HG02981 (cell line): ENCODE measurements around the gene MYO1E.
A peak's percentile ranks its signal among the peaks of the same experiment; 100 is the strongest.

Experiments used
- ATAC-seq: cut with Tn5 transposase; IDR thresholded peaks from one replicate; pipeline ENCODE4 v1.9.1; 2021; ENCODE audit warnings: mild to moderate bottlenecking, moderate library complexity; ENCODE audit not compliant: unreplicated experiment

Gene MYO1E

DNA sequence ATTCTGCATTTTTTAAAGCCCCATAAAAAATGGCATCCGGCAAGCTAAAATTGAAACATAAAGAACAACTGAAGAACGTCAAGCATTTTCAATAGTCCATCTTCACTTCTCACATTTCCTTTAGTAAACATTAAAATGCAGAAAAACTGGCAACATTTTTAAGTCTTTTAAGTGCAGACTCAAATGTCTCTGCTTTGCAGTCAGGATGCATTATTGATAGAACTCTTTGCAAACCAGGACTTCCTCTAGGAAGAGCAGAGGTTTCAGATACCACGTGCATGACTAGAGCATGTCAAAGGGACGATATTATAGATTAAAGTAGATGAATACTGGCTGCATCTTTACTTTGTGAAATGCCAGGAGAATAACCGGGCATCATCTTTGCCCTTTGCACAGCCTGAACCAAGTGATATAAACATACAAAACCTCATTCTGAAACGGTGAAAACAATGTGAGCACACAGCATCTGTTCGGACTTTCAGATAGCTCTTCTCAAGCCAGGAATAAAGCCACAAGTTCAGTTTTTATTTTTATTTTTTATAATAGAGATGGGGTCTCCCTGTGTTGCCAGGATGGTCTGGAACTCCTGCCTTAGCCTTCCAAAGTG lies 101.0 kb downstream of the MYO1E start:
- no peak for ATAC-seq

- no peak for ATAC-seq
Observed at GRCh38 chr15:59268852-59269407, 103.7 kb downstream of the MYO1E start.

- no peak for ATAC-seq
Observed at GRCh38 chr15:59268168-59268851, 104.4 kb downstream of the MYO1E start.

DNA sequence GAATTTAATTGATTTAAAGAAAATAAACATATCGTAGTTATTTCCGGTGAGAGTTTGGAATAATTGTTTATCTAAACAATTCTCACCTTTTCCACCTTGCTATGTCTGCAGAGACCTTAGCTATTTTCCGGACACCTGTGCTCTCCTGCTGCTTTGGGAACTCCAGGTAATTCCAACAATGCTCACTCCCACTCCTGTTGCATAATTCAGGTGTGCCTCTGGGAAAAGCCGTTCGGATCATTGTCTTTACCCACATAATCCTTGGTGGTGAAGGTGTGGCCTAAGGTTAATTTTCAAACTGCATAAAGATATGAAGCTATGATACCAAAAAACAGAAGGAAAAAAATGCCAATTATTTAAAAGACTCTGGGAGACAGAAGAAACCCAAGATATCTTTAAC lies 106.6 kb downstream of the MYO1E start:
- no peak for ATAC-seq

DNA sequence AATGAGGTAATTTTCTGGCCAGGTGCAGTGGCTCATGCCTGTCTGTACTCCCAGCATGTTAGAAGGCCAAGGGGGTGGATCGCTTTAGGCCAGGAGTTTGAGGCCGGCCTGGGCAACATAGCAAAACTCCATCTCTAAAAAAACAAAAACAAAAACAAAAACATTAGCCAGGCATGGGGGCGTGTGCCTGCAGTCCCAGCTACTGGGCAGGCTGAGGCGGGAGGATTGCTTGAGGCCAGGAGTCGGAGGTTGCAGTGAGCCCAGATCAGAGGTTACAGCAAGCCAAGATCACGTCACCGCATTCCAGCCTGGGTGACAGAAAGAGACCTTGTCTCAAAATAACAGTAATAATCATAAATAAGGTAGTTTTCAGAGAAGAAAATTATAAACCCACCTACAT lies 110.4 kb downstream of the MYO1E start:
- no peak for ATAC-seq

- ATAC-seq, result no peak
Observed at GRCh38 chr15:59260090-59260489, 112.6 kb downstream of the MYO1E start.

- ATAC-seq, result no peak
Observed at GRCh38 chr15:59259137-59259943, 113.3 kb downstream of the MYO1E start.

- ATAC-seq, result no peak
Observed at GRCh38 chr15:59258317-59258716, 114.4 kb downstream of the MYO1E start.

- no peak for ATAC-seq
Observed at GRCh38 chr15:59257140-59257539, 115.5 kb downstream of the MYO1E start.

- no peak for ATAC-seq
Observed at GRCh38 chr15:59256482-59256881, 116.2 kb downstream of the MYO1E start.

DNA sequence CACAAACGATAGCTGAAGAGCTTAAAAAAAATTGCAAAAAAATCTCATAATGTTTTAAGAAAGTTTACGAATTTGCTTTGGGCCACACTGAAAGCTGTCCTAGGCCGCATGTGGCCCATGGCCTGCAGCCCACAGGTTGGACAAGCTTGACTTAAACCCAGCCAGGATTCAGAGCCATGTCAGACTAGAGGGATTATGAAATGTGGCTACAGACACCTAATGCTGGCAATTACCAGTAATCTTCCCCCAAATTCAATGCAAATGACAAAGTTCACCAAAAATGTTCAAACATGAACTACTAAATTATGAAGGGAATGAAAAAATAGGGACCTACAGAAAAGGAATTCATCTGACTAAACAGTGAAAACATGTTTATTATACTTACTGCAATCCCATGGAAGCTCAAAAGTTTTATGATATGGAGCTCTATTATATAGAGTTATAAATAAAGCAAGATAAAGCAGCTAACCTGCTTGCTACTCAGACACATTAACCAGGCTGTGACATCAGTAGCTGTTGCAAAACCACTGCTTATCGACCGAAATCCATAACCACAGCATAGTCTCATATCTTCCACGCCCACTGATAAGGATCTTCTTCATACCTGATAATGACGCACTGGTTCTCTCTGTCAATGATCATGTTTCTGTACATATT lies 116.9 kb downstream of the MYO1E start:
- ATAC-seq, result peak; percentile 58

DNA sequence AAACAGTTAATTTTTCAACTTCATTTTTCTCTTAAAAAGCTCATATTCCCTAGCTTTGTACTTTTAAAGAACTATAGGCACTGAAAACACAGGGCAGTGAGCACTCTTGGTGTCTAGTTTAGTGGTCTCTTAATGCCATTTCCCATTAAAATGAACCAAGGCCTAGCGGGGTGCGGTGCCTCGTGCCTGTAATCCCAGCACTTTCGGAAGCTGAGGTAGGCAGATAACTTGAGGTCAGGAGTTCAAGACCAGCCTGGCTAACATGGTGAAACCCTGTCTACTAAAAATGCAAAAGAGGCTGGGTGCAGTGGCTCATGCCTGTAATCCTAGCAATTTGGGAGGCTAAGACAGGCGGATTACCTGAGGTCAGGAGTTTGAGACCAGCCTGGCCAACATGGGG lies 120.5 kb downstream of the MYO1E start:
- ATAC-seq, result no peak

DNA sequence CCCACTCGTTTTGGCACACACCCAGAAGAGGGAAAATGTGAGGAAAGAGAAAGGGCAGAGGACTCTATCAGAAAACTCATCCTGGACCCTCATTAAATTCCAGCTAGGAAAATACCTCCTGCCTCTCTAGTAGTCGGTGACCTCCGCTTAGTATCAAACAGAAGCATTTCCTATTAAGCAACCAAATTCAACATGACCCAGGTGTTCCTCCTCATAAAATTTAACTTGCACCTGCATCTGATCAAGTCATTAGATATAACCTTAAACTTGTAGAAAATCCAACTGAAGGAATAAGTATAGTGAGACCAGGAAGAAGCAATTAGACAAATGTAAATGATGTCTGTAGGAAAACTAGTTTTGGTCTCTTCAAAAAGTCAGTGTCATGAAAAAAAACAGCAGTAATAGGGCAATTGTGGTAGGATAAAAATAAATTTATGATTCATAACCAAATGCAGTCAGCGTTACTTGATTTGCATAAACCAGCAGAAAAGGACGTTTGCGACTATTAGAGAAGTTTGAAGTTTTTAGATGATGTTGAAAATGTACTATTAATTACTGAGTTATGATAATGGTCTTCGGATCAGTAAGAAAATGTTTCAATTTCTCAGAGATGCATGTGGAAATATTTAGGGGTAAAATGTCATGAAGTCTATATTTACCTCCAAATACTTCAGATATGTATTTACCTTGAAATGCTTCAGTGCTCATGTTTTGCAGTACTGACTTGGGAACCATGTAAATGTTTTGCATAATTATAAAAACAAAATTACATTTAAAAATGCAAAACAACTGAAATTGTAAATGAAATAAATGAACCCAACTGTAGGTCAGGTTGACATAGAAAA lies 121.4 kb downstream of the MYO1E start:
- peak; percentile 41 for ATAC-seq

DNA sequence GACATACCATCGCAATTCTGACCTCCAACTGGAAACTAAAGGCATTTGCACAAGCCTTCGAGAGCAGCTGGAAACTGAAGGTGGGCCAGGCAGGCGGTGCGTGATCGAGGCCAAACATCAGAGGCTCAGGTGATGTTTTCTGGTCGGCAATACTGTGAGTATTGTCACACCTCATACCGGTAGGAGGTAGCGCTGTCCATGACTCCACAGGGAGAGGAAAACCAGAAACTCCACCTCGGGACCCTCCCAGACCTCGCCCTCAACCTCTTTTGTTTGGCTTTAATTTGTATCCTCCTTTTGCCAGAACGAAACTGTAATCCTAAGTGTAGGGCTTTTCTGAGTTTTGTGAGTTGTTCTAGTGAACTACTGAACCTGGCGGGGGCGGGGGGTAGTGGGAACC lies 122.4 kb downstream of the MYO1E start:
- ATAC-seq, result no peak

GRCh38 chr15:59249816-59250215 lies 122.9 kb downstream of the MYO1E start:
- ATAC-seq, result no peak

GRCh38 chr15:59247364-59247763 lies 125.3 kb downstream of the MYO1E start:
- peak; percentile 45 for ATAC-seq

GRCh38 chr15:59245559-59245958 lies 127.1 kb downstream of the MYO1E start:
- ATAC-seq, result no peak

DNA sequence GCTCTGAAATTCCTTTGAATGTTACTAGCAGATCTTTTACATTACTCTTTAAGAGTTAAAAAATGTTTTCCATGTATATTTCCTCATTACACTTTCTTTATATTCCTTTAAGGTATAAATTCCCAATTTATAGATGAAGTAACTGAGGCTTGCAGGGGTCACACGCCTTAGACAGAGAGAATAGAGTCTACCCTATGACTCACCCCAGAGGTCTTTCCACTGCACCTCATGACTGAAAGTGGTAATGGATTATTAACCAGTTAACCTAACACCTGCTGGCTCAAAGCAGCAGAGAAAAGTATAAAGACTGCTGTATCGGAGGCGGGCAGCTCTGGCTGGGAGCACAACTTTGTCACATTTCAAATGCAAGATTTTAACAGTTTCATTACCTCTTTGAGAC lies 128.3 kb downstream of the MYO1E start:
- ATAC-seq, result peak; percentile 90

- ATAC-seq, result no peak
Observed at GRCh38 chr15:59243622-59244021, 129.0 kb downstream of the MYO1E start.

DNA sequence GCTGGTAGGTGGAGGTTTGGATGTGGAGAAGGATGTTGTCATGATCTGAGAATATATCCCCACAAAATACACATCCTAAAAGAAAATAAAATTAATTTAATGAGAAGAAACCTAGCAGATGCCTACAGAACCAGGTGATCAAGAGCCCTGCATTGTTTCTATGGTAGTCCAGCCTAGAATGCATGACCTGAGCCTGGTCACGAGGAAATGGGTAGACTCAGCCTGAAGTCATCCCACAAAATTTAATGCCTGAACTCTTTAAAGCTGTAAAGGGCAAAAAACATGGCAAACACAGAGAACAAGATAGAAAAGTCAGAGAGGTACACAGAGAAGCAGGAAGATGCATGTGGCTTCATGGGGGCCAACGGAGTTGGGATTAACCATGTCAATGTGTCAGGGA lies 130.0 kb downstream of the MYO1E start:
- no peak for ATAC-seq
